Measurements from ENCODE around the gene STARD3. TPM values are rescaled to one million over a fixed set of nuclear protein-coding genes. Genes with fewer than 3 reads are reported as not detected.

Gene STARD3
- total and polyA plus RNA-seq, 9 of the 15 experiments (the other 6 are each of a cell fraction or from before 2014, with no cell fraction given) = 0.63 to 87.0 (median 46.0) TPM

GRCh38 chr17:39687546-39688474 is 50.9 kb downstream of the STARD3 start, which contains the start of gene PGAP3 (continued):
- no peak for TF ChIP-seq NR3C1 (CRISPR knock-in tag; IDR thresholded peaks at IDR 0.05)
- 0 out of 4 replicates have a peak, but pooled peaks of 1 of the 2 experiments have one; percentile 36 for TF ChIP-seq TEAD1 (CRISPR knock-in tag; IDR thresholded peaks at IDR 0.05)
- peak in 1 of 2 experiments; percentile 98; a peak in 2 of 4 replicates for TF ChIP-seq ZNF639 (CRISPR knock-in tag; conservative IDR thresholded peaks at IDR 0.05 in 1 of 2, IDR thresholded peaks at IDR 0.05 in 1 of 2)
- no peak for TF ChIP-seq SLC30A9 (CRISPR knock-in tag; IDR thresholded peaks at IDR 0.05)
- TF ChIP-seq KLF13 (tag; IDR thresholded peaks at IDR 0.05; ENCODE audit: borderline replicate concordance, low read depth) = peak; percentile 83
- TF ChIP-seq JUND (IDR thresholded peaks at IDR 0.05; ENCODE audit: borderline replicate concordance, low read depth, low read length) = peak; percentile 10; the same call in 1 of the 2 replicates
- no peak for TF ChIP-seq JUND (tag; IDR thresholded peaks at IDR 0.05; ENCODE audit: borderline replicate concordance, low read depth, low read length)
- TF ChIP-seq SIN3A (IDR thresholded peaks at IDR 0.05; ENCODE audit: borderline replicate concordance in 2 of 2, control insufficient read depth in 1 of 2, low read depth in 2 of 2, low read length in 2 of 2) = peak in 1 of 2 experiments; percentile 23; a peak in 1 of 4 replicates
- TF ChIP-seq SMARCA5 (IDR thresholded peaks at IDR 0.05) = no peak
- TF ChIP-seq SMAD3 (CRISPR knock-in tag; conservative IDR thresholded peaks at IDR 0.05) = no peak
- no peak for TF ChIP-seq ZNF398 (CRISPR knock-in tag; IDR thresholded peaks at IDR 0.05)
- no peak for TF ChIP-seq RBM25 (IDR thresholded peaks at IDR 0.05; ENCODE audit: low read depth, low read length, severe bottlenecking)
- TF ChIP-seq ZNF274 (IDR thresholded peaks at IDR 0.05; ENCODE audit: borderline replicate concordance, low read depth, low read length) = no peak
- no peak for TF ChIP-seq IRF2 (CRISPR knock-in tag; IDR thresholded peaks at IDR 0.05)
- no peak for TF ChIP-seq PCBP2 (IDR thresholded peaks at IDR 0.05; ENCODE audit: low read depth, low read length, poor library complexity, severe bottlenecking)
- TF ChIP-seq ZC3H4 (CRISPR knock-in tag; IDR thresholded peaks at IDR 0.05; ENCODE audit: borderline replicate concordance) = no peak
